ENCODE data around the gene CACNA1H. TPM values are rescaled to one million over a fixed set of nuclear protein-coding genes. Genes with fewer than 3 reads are reported as not detected.

The CACNA1H gene
- total and polyA plus RNA-seq, 2 of the 4 experiments (the other 2 are of a cell fraction) = 1.6 to 5.8 TPM

- CTCF ChIA-PET = no interaction called here
- in situ Hi-C loops (cut with MboI; ENCODE audit: low sequenced_read_pairs) = no loop called here
- intact Hi-C loops (cut with micrococcal nuclease) = no loop called here
These were observed 30.5 kb upstream of the CACNA1H start for GRCh38 chr16:1122398-1122765.

More at GRCh38 chr16:1122398-1122765, 30.5 kb upstream of the CACNA1H start:
- no peak for DNase-seq
- Histone ChIP-seq H2BK120ac (ENCODE audit: low read depth, low read length) (no peak overlapping the region), H3K4me2 (ENCODE audit: low read depth, low read length) (no peak overlapping the region), H2BK20ac (ENCODE audit: low read depth, low read length) (no peak overlapping the region), H3K4me1 (ENCODE audit: control insufficient read depth, insufficient read depth, low read length) (peaks cover 2% of the 10 kb centered on the region; the same call in 1 of the 2 replicates), H2AK9ac (replicated peaks; ENCODE audit: low read depth, low read length, poor library complexity) (no peak overlapping the region), H3K27ac (ENCODE audit: insufficient read depth, low read length) (no peak overlapping the region), H3K23ac (ENCODE audit: low read depth, low read length) (no peak overlapping the region), H3K14ac (replicated peaks; ENCODE audit: low read depth, low read length) (no peak overlapping the region), H3K9me3 (ENCODE audit: control insufficient read depth, insufficient read depth, low read length) (no peaks in the 10 kb centered on the region), H3K4ac (ENCODE audit: low read depth, low read length) (no peak overlapping the region), H3K27me3 (ENCODE audit: control insufficient read depth, insufficient read depth, low read length) (peaks cover 15% of the 10 kb centered on the region; the same call in 1 of the 2 replicates), H3K79me1 (ENCODE audit: low read depth in 1 of 2, low read length in 2 of 2) (no peaks in the 10 kb centered on the region), H4K20me1 (ENCODE audit: insufficient read depth, low read length) (no peaks in the 10 kb centered on the region), H4K8ac (ENCODE audit: low read depth in 2 of 2, low read length in 2 of 2) (no peak overlapping the region), H4K5ac (ENCODE audit: low read depth, low read length) (no peak overlapping the region), H3K4me3 (ENCODE audit: insufficient read depth, low read depth, low read length) (no peak overlapping the region), H3K18ac (ENCODE audit: low read depth, low read length) (no peak overlapping the region), H3K9ac (ENCODE audit: low read depth, low read length) (no peak overlapping the region), H3K36me3 (ENCODE audit: control insufficient read depth, insufficient read depth, low read length) (no peaks in the 10 kb centered on the region), H2BK15ac (ENCODE audit: low read depth, low read length) (no peak overlapping the region), H3K9me1 (ENCODE audit: insufficient read depth, low read length) (no peaks in the 10 kb centered on the region), H2BK5ac (ENCODE audit: low read depth, low read length, poor library complexity, severe bottlenecking) (no peak overlapping the region), H3K56ac (ENCODE audit: extremely low read depth, insufficient read depth, low read length) (no peak overlapping the region), H4K91ac (ENCODE audit: insufficient read depth, low read depth, low read length) (no peak overlapping the region), H2AFZ (replicated peaks; ENCODE audit: low read length, poor library complexity) (no peak overlapping the region), H2AK5ac (ENCODE audit: low read depth, low read length) (no peak overlapping the region)
- ATAC-seq (ENCODE audit: low read depth) = no peak
- WGBS, 2 experiments (ENCODE audit: extremely low coverage in 2 of 2, insufficient read length in 1 of 2) = no CpG with 5 or more reads among the region's 14 CpGs
- dilution Hi-C loops (cut with HindIII; ENCODE audit: low sequenced_read_pairs, unreplicated experiment) = no loop called here
- no peak for TF ChIP-seq RAD21 (IDR thresholded peaks at IDR 0.05; ENCODE audit: low read length)
- TF ChIP-seq BHLHE40 (IDR thresholded peaks at IDR 0.05; ENCODE audit: low read depth, low read length) = no peak
- TF ChIP-seq MXI1 (IDR thresholded peaks at IDR 0.05; ENCODE audit: borderline replicate concordance, low read depth, low read length) = no peak
- BruUV-seq (replicated peaks) = no TSS peak
- POLR2A ChIA-PET (ENCODE audit: unreplicated experiment) = no interaction called here
